HG03175 (cell line): ENCODE measurements around the gene AZGP1.
"Not testable (repeated sequence)": the region's sequence is repeated elsewhere in the genome, so short reads cannot be mapped to it uniquely, and the experiment has no call there.

ENCODE experiments used
- ATAC-seq: cut with Tn5 transposase; IDR thresholded peaks from one replicate; pipeline ENCODE4 v1.9.1; 2021; ENCODE audit warnings: mild to moderate bottlenecking, moderate library complexity; ENCODE audit not compliant: unreplicated experiment

The AZGP1 gene

GRCh38 chr7:99953649-99954048 is 22.2 kb downstream of the AZGP1 start:
- no peak for ATAC-seq

- ATAC-seq, result not testable (repeated sequence)
These were observed 23.2 kb downstream of the AZGP1 start for GRCh38 chr7:99952649-99953048.

- ATAC-seq, result not testable (repeated sequence)
These were observed 25.0 kb downstream of the AZGP1 start for GRCh38 chr7:99950819-99951218.

GRCh38 chr7:99949645-99950228 is 26.1 kb downstream of the AZGP1 start:
- ATAC-seq, result no peak

- ATAC-seq, result no peak
These were observed 28.2 kb downstream of the AZGP1 start for GRCh38 chr7:99947608-99948007.

GRCh38 chr7:99944497-99945070 is 31.2 kb downstream of the AZGP1 start:
- ATAC-seq, result no peak

- no peak for ATAC-seq
These were observed 32.0 kb downstream of the AZGP1 start for GRCh38 chr7:99943641-99944496.

- ATAC-seq, result no peak
These were observed 37.5 kb downstream of the AZGP1 start for GRCh38 chr7:99938296-99938695.

- ATAC-seq, result not testable (repeated sequence)
These were observed 40.8 kb downstream of the AZGP1 start for GRCh38 chr7:99935009-99935408.

- no peak for ATAC-seq
These were observed 45.5 kb downstream of the AZGP1 start for GRCh38 chr7:99930376-99930775.

- no peak for ATAC-seq
These were observed 46.1 kb downstream of the AZGP1 start for GRCh38 chr7:99929730-99930053.

GRCh38 chr7:99928994-99929729 is 46.7 kb downstream of the AZGP1 start, which contains the start of gene GJC3:
TSS of gene GJC3 (minus strand) at chr7:99929620. CDS start at chr7:99929620, 0 bp downstream.
- ATAC-seq, result no peak

GRCh38 chr7:99928188-99928587 is 47.6 kb downstream of the AZGP1 start:
- no peak for ATAC-seq

GRCh38 chr7:99927536-99927935 is 48.3 kb downstream of the AZGP1 start:
- ATAC-seq, result no peak

GRCh38 chr7:99926321-99926720 is 49.5 kb downstream of the AZGP1 start:
- no peak for ATAC-seq

- ATAC-seq, result no peak
These were observed 52.6 kb downstream of the AZGP1 start for GRCh38 chr7:99923200-99923599.

GRCh38 chr7:99920149-99920548 is 55.7 kb downstream of the AZGP1 start:
- ATAC-seq, result no peak

GRCh38 chr7:99919814-99920112 is 56.1 kb downstream of the AZGP1 start:
- no peak for ATAC-seq

GRCh38 chr7:99918959-99919813 is 56.6 kb downstream of the AZGP1 start, which contains the start of gene TRIM4:
TSS of gene TRIM4 (minus strand) at chr7:99919530. CDS start at chr7:99919401, 129 bp downstream.
- peak; percentile 96 for ATAC-seq
